Endothelial cell of umbilical vein (primary cell): Measurements from ENCODE around the gene DAAM1. TPM values are rescaled to one million over a fixed set of nuclear protein-coding genes. Genes with fewer than 3 reads are reported as not detected.

Experiments
- BruUV-seq: library from RNA; stranded (reverse); fragments of 400-500 nt; replicated peaks from 2 replicates; lab custom pipeline; 2021; lab: Mats Ljungman, UMichigan
- CTCF ChIA-PET: fragments of 300-600, 350-600 bp; sonication (Branson Sonifier 250); formaldehyde crosslinking; loops from one replicate; lab custom pipeline; 2021; ENCODE audit warnings: antibody characterized with exemption, inconsistent platforms; lab: Charles Lee
- POLR2A ChIA-PET: fragments of 300-600, 350-600 bp; sonication (Branson Sonifier 250); formaldehyde crosslinking; loops from one replicate; lab custom pipeline; 2021; ENCODE audit warnings: antibody characterized with exemption, inconsistent platforms; lab: Charles Lee
- DNase-seq: peaks from one replicate; pipeline ENCODE4 v3.0.0-alpha.2; 2011; ENCODE audit warnings: low read depth, low spot score
- FAIRE-seq: peaks from 2 replicates; lab custom pipeline; 2011; peaks lifted over from hg19 to GRCh38; lab: Jason Lieb, UNC
- H2AFZ ChIP-seq: 2 replicates; pipeline ENCODE4 v1.6.0; 2012; ENCODE audit warnings: low read depth, low read length, control low read depth, inconsistent platforms
- H3K27ac ChIP-seq: 2 replicates; pipeline ENCODE4 v1.5.1; 2011; ENCODE audit warnings: low read depth, mild to moderate bottlenecking, control low read depth, low read length, moderate library complexity; ENCODE audit not compliant: insufficient read depth
- H3K27me3 ChIP-seq, 2 experiments: 2 replicates each; pipeline versions ENCODE4 v1.6.0 to v1.6.1; 2011; ENCODE audit warnings: low read length in 2 of 2, mixed read lengths in 1 of 2; ENCODE audit not compliant: control insufficient read depth in 2 of 2, insufficient read depth in 2 of 2
- H3K36me3 ChIP-seq, 2 experiments: 2 replicates in 1 of 2; 3 replicates in 1 of 2; pipeline ENCODE4 v1.5.1; 2011; ENCODE audit warnings: low read length in 2 of 2, mild to moderate bottlenecking in 1 of 2, moderate library complexity in 1 of 2; ENCODE audit not compliant: control insufficient read depth in 2 of 2, insufficient read depth in 2 of 2; ENCODE audit errors: extremely low read depth in 1 of 2
- H3K4me1 ChIP-seq: 3 replicates; pipeline ENCODE4 v1.5.1; 2011; ENCODE audit warnings: mild to moderate bottlenecking, low read length; ENCODE audit not compliant: control insufficient read depth, insufficient read depth; ENCODE audit errors: extremely low read depth
- H3K4me2 ChIP-seq: 2 replicates; pipeline ENCODE4 v1.6.1; 2011; ENCODE audit warnings: low read length, control low read depth, mixed read lengths; ENCODE audit not compliant: insufficient read depth
- H3K4me3 ChIP-seq, 3 experiments: fragments of 200-600 bp in 1 of 3; sonication (generic), shearing (Covaris generic) in 1 of 3; replicated peaks in 1 of 3; 2 replicates each; pipeline ENCODE4 v1.5.1; 2011 to 2016; ENCODE audit warnings: control low read depth in 3 of 3, low read length in 3 of 3, mild to moderate bottlenecking in 2 of 3, inconsistent platforms in 1 of 3, low read depth in 1 of 3, moderate library complexity in 1 of 3; ENCODE audit not compliant: insufficient read depth in 1 of 3
- H3K79me2 ChIP-seq: 2 replicates; pipeline ENCODE4 v1.6.0; 2012; ENCODE audit warnings: low read length, inconsistent platforms; ENCODE audit not compliant: control insufficient read depth, insufficient read depth
- H3K9ac ChIP-seq: replicated peaks from 2 replicates; pipeline ENCODE3; 2011; ENCODE audit warnings: low read length, control low read depth; ENCODE audit not compliant: insufficient read depth; ENCODE audit errors: extremely low read depth
- H3K9me1 ChIP-seq: replicated peaks from 3 replicates; pipeline ENCODE4 v1.6.0; 2011; ENCODE audit warnings: mild to moderate bottlenecking, low read length; ENCODE audit not compliant: control insufficient read depth, insufficient read depth; ENCODE audit errors: extremely low read depth
- H3K9me3 ChIP-seq: replicated peaks from 2 replicates; pipeline ENCODE4 v1.5.1; 2012; ENCODE audit warnings: low read length, inconsistent platforms; ENCODE audit not compliant: control insufficient read depth, insufficient read depth
- H4K20me1 ChIP-seq: replicated peaks from 2 replicates; pipeline ENCODE3; 2011; ENCODE audit warnings: mild to moderate bottlenecking, low read length; ENCODE audit not compliant: control insufficient read depth, insufficient read depth; ENCODE audit errors: extremely low read depth
- CTCF ChIP-seq, 2 donors: IDR thresholded peaks; 1 replicate in 1 of 2; 2 replicates in 1 of 2; pipeline ENCODE4 v1.5.1; 2011; ENCODE audit warnings: low read length in 2 of 2, mild to moderate bottlenecking in 2 of 2, moderate library complexity in 2 of 2, control low read depth in 1 of 2, inconsistent platforms in 1 of 2, low read depth in 1 of 2; ENCODE audit not compliant: insufficient read depth in 1 of 2; ENCODE audit errors: extremely low read depth in 1 of 2
- EZH2 ChIP-seq: IDR thresholded peaks from 2 replicates; pipeline ENCODE4 v1.6.1; 2012; ENCODE audit warnings: borderline replicate concordance, low read depth, mild to moderate bottlenecking, moderate library complexity, low read length, inconsistent platforms; ENCODE audit not compliant: severe bottlenecking
- FOS ChIP-seq: IDR thresholded peaks from 2 replicates; pipeline ENCODE4 v1.6.1; 2011; ENCODE audit warnings: mild to moderate bottlenecking, low read length, moderate library complexity, borderline replicate concordance; ENCODE audit not compliant: insufficient read depth
- GATA2 ChIP-seq: IDR thresholded peaks from 2 replicates; pipeline ENCODE4 v1.7.0; 2011; ENCODE audit warnings: low read depth, mild to moderate bottlenecking, moderate library complexity, mixed read lengths, low read length; ENCODE audit not compliant: insufficient read length, insufficient read depth
- JUN ChIP-seq: IDR thresholded peaks from 2 replicates; pipeline ENCODE4 v1.6.1; 2011; ENCODE audit warnings: borderline replicate concordance, low read depth; ENCODE audit not compliant: insufficient read length, insufficient read depth
- MYC ChIP-seq: IDR thresholded peaks from one replicate; pipeline ENCODE4 v1.6.1; 2011; ENCODE audit warnings: mild to moderate bottlenecking, low read depth, low read length
- POLR2A ChIP-seq: IDR thresholded peaks from 2 replicates; pipeline ENCODE4 v1.6.1; 2012; ENCODE audit warnings: low read depth, mild to moderate bottlenecking, control low read depth, low read length
- POLR2AphosphoS5 ChIP-seq: IDR thresholded peaks from 2 replicates; pipeline ENCODE4 v1.6.1; 2012; ENCODE audit warnings: low read depth, mild to moderate bottlenecking, control low read depth, low read length, moderate library complexity; ENCODE audit not compliant: insufficient read depth
- dilution Hi-C: fragments of 300-500 bp; cut with MboI; formaldehyde crosslinking; loops from one replicate; pipeline ENCODE4 v1.15.0; 2019; ENCODE audit warnings: low sequenced_read_pairs; ENCODE audit not compliant: extremely low pct_ligation_motif_present
- intact Hi-C: fragments of 100-400 bp; cut with micrococcal nuclease; formaldehyde crosslinking; loops from one replicate; pipeline ENCODE4 v1.10.0; 2022
- polyA plus RNA-seq, 4 experiments: library from polyadenylated mRNA; depleted of rRNA in 3 of 4; stranded (reverse) in 3 of 4; unstranded in 1 of 4; fragments of >200 nt; gene quantifications; 2 replicates each; pipeline versions ENCODE4 v1.2.1 to v1.2.3, GENCODE V29; 2011 to 2012; ENCODE audit warnings: missing spikeins in 1 of 4
- total RNA-seq: library from RNA; stranded (reverse); gene quantifications from 2 replicates; pipeline ENCODE4 v1.2.3, GENCODE V29; 2021
- TF ChIP-seq, protein P1 (sequence below): IDR thresholded peaks from 2 replicates; pipeline ENCODE4 v1.6.1; 2011; ENCODE audit not compliant: insufficient read depth, insufficient read length

DAAM1 gene
- total and polyA plus RNA-seq, 2 donors (not counting 3 experiments of a cell fraction or from before 2014, with no cell fraction given): 10.2 to 25.3 TPM

- H3K36me3 ChIP-seq: no peaks in the 10 kb centered on the region
- DNase-seq (no peak), FAIRE-seq (no peak)
- TF ChIP-seq POLR2AphosphoS5: no peak
- no peak for TF ChIP-seq JUN
- TF ChIP-seq, protein P1, sequence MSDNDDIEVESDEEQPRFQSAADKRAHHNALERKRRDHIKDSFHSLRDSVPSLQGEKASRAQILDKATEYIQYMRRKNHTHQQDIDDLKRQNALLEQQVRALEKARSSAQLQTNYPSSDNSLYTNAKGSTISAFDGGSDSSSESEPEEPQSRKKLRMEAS: no peak
- no peak for TF ChIP-seq FOS
- TF ChIP-seq MYC: no peak
- H3K4me2 ChIP-seq: no peak overlapping the region
- CTCF ChIA-PET: no interaction called here
- no peak overlapping the region for H3K27ac ChIP-seq
- H3K9me3 ChIP-seq: no peaks in the 10 kb centered on the region
- no peaks in the 10 kb centered on the region for H3K9me1 ChIP-seq
- no peak overlapping the region for H3K9ac ChIP-seq
- H2AFZ ChIP-seq: no peak overlapping the region
- H4K20me1 ChIP-seq: peaks cover 2% of the 10 kb centered on the region
- dilution Hi-C loops: no loop called here
- BruUV-seq: no TSS peak
- no peaks in the 10 kb centered on the region for H3K4me1 ChIP-seq
- no peak overlapping the region for H3K4me3 ChIP-seq
- no peaks in the 10 kb centered on the region for H3K27me3 ChIP-seq
- intact Hi-C loops: no loop called here
- POLR2A ChIA-PET: no interaction called here
- peaks cover 22% of the 10 kb centered on the region for H3K79me2 ChIP-seq
These were observed 40.0 kb downstream of the DAAM1 start for GRCh38 chr14:59228421-59228820.

- Histone ChIP-seq H3K27me3 (no peaks in the 10 kb centered on the region), H3K36me3 (no peaks in the 10 kb centered on the region), H3K4me1 (no peaks in the 10 kb centered on the region), H3K79me2 (peaks cover 14% of the 10 kb centered on the region), H4K20me1 (no peaks in the 10 kb centered on the region), H3K27ac (no peak overlapping the region), H3K9ac (no peak overlapping the region), H3K9me3 (no peaks in the 10 kb centered on the region), H3K4me3 (no peak overlapping the region), H2AFZ (no peak overlapping the region), H3K9me1 (no peaks in the 10 kb centered on the region), H3K4me2 (no peak overlapping the region)
- BruUV-seq: no TSS peak
- POLR2A ChIA-PET: no interaction called here
- no peak for TF ChIP-seq POLR2A
- no peak for TF ChIP-seq CTCF (IDR thresholded peaks at IDR 0.05; ENCODE audit: extremely low read depth in 1 of 2, insufficient read depth in 1 of 2, low read depth in 1 of 2, low read length in 2 of 2)
- TF ChIP-seq, protein P1: no peak
- no peak for TF ChIP-seq GATA2
- no peak for TF ChIP-seq MYC
- TF ChIP-seq JUN: no peak
- TF ChIP-seq EZH2: no peak
- no peak for TF ChIP-seq FOS
- no peak for TF ChIP-seq POLR2AphosphoS5
- CTCF ChIA-PET: no interaction called here
- no peak for FAIRE-seq
- intact Hi-C loops: no loop called here
- DNase-seq: no peak
- dilution Hi-C loops: no loop called here
These were observed 41.4 kb downstream of the DAAM1 start for GRCh38 chr14:59229653-59230406.
